IPS-20b (cell line): ENCODE results near the gene ANTKMT.

Source experiments
- H3K27ac ChIP-seq: one replicate; pipeline ENCODE4 v1.5.1; 2013; ENCODE audit warnings: low read length
- H3K27me3 ChIP-seq: 2 replicates; pipeline ENCODE4 v1.6.1; 2013; ENCODE audit warnings: mild to moderate bottlenecking, low read length, inconsistent platforms; ENCODE audit not compliant: insufficient read depth
- H3K36me3 ChIP-seq: 2 replicates; pipeline ENCODE4 v1.6.1; 2013; ENCODE audit warnings: low read depth, mild to moderate bottlenecking, inconsistent platforms, low read length, moderate library complexity; ENCODE audit not compliant: insufficient read depth
- H3K4me1 ChIP-seq: 2 replicates; pipeline ENCODE4 v1.6.1; 2013; ENCODE audit warnings: mild to moderate bottlenecking, control low read depth, inconsistent platforms, low read length, moderate library complexity; ENCODE audit not compliant: insufficient read depth
- H3K4me3 ChIP-seq: 2 replicates; pipeline ENCODE4 v1.5.1; 2013; ENCODE audit warnings: mild to moderate bottlenecking, low read length, inconsistent platforms
- H3K9ac ChIP-seq: 2 replicates; pipeline ENCODE4 v1.6.1; 2013; ENCODE audit warnings: low read depth, mild to moderate bottlenecking, inconsistent platforms, low read length, moderate library complexity
- H3K9me3 ChIP-seq: 2 replicates; pipeline ENCODE4 v1.6.1; 2013; ENCODE audit warnings: mild to moderate bottlenecking, low read depth, low read length, inconsistent platforms; ENCODE audit not compliant: insufficient read depth

The ANTKMT gene

GRCh38 chr16:693766-694165 lies 27.2 kb upstream of the ANTKMT start:
- Histone ChIP-seq H3K36me3 (no peaks in the 10 kb centered on the region), H3K27ac (no peak overlapping the region), H3K27me3 (peaks cover 80% of the 10 kb centered on the region), H3K9me3 (no peaks in the 10 kb centered on the region), H3K4me3 (peak overlapping the region; percentile 65; the same call in 1 of the 2 replicates), H3K4me1 (no peaks in the 10 kb centered on the region), H3K9ac (no peak overlapping the region)

- no peaks in the 10 kb centered on the region for H3K4me1 ChIP-seq
- peaks cover 86% of the 10 kb centered on the region for H3K27me3 ChIP-seq
- peak overlapping the region; percentile 65; the same call in 1 of the 2 replicates for H3K4me3 ChIP-seq
- no peak overlapping the region for H3K27ac ChIP-seq
- no peaks in the 10 kb centered on the region for H3K36me3 ChIP-seq
- no peaks in the 10 kb centered on the region for H3K9me3 ChIP-seq
- H3K9ac ChIP-seq = no peak overlapping the region
Observed at GRCh38 chr16:694187-694862, 26.6 kb upstream of the ANTKMT start.

GRCh38 chr16:694863-695354 lies 26.0 kb upstream of the ANTKMT start:
- Histone ChIP-seq H3K36me3 (no peaks in the 10 kb centered on the region), H3K27ac (no peak overlapping the region), H3K4me1 (no peaks in the 10 kb centered on the region), H3K4me3 (peak overlapping the region; percentile 65; the same call in 1 of the 2 replicates), H3K27me3 (peaks cover 91% of the 10 kb centered on the region), H3K9me3 (no peaks in the 10 kb centered on the region), H3K9ac (no peak overlapping the region)

- Histone ChIP-seq H3K4me3 (peak overlapping the region; percentile 79), H3K27me3 (peaks cover 97% of the 10 kb centered on the region), H3K36me3 (no peaks in the 10 kb centered on the region), H3K4me1 (no peaks in the 10 kb centered on the region), H3K9ac (no peak overlapping the region), H3K9me3 (no peaks in the 10 kb centered on the region), H3K27ac (no peak overlapping the region)
Observed at GRCh38 chr16:695355-696089, 25.4 kb upstream of the ANTKMT start.

GRCh38 chr16:698911-699671 lies 21.9 kb upstream of the ANTKMT start:
- Histone ChIP-seq H3K27me3 (peaks cover 97% of the 10 kb centered on the region), H3K36me3 (no peaks in the 10 kb centered on the region)

GRCh38 chr16:700684-701584 lies 20.0 kb upstream of the ANTKMT start:
- no peak overlapping the region for H3K27ac ChIP-seq
- H3K9ac ChIP-seq = no peak overlapping the region
- no peaks in the 10 kb centered on the region for H3K4me1 ChIP-seq
- no peaks in the 10 kb centered on the region for H3K9me3 ChIP-seq
- no peaks in the 10 kb centered on the region for H3K36me3 ChIP-seq
- peaks cover 91% of the 10 kb centered on the region for H3K27me3 ChIP-seq
- H3K4me3 ChIP-seq = no peak overlapping the region; the same call in 1 of the 2 replicates

More at GRCh38 chr16:698911-699671, 21.9 kb upstream of the ANTKMT start:
- Histone ChIP-seq H3K27ac (no peak overlapping the region), H3K9ac (no peak overlapping the region), H3K9me3 (no peaks in the 10 kb centered on the region), H3K4me1 (no peaks in the 10 kb centered on the region), H3K4me3 (no peak overlapping the region)

GRCh38 chr16:702341-702740 lies 18.6 kb upstream of the ANTKMT start:
- H3K9me3 ChIP-seq = no peaks in the 10 kb centered on the region
- H3K9ac ChIP-seq = no peak overlapping the region
- H3K36me3 ChIP-seq = no peaks in the 10 kb centered on the region
- H3K27me3 ChIP-seq = peaks cover 93% of the 10 kb centered on the region
- H3K4me1 ChIP-seq = no peaks in the 10 kb centered on the region
- H3K4me3 ChIP-seq = no peak overlapping the region
- no peak overlapping the region for H3K27ac ChIP-seq

- H3K27me3 ChIP-seq = peaks cover 93% of the 10 kb centered on the region
- H3K36me3 ChIP-seq = no peaks in the 10 kb centered on the region
- no peak overlapping the region for H3K27ac ChIP-seq
- no peaks in the 10 kb centered on the region for H3K4me1 ChIP-seq
- H3K9me3 ChIP-seq = no peaks in the 10 kb centered on the region
- no peak overlapping the region for H3K9ac ChIP-seq
- no peak overlapping the region for H3K4me3 ChIP-seq
Observed at GRCh38 chr16:703406-703805, 17.5 kb upstream of the ANTKMT start.

- Histone ChIP-seq H3K36me3 (no peaks in the 10 kb centered on the region), H3K9ac (no peak overlapping the region), H3K9me3 (no peaks in the 10 kb centered on the region), H3K27me3 (peaks cover 93% of the 10 kb centered on the region), H3K27ac (no peak overlapping the region), H3K4me1 (no peaks in the 10 kb centered on the region), H3K4me3 (no peak overlapping the region)
Observed at GRCh38 chr16:704047-704446, 16.9 kb upstream of the ANTKMT start.

- no peak overlapping the region for H3K4me3 ChIP-seq
- no peak overlapping the region for H3K9ac ChIP-seq
- no peak overlapping the region for H3K27ac ChIP-seq
- H3K9me3 ChIP-seq = no peaks in the 10 kb centered on the region
- H3K36me3 ChIP-seq = no peaks in the 10 kb centered on the region
- peaks cover 93% of the 10 kb centered on the region for H3K27me3 ChIP-seq
- H3K4me1 ChIP-seq = no peaks in the 10 kb centered on the region
Observed at GRCh38 chr16:704552-705380, 16.2 kb upstream of the ANTKMT start.
